HG03135 (cell line): ENCODE measurements around the gene MAPK10.
"Not testable (repeated sequence)": the region's sequence is repeated elsewhere in the genome, so short reads cannot be mapped to it uniquely, and the experiment has no call there.

ENCODE experiments used
- ATAC-seq: cut with Tn5 transposase; IDR thresholded peaks from one replicate; pipeline ENCODE4 v1.9.1; 2021; ENCODE audit warnings: mild to moderate bottlenecking, moderate library complexity; ENCODE audit not compliant: unreplicated experiment

The MAPK10 gene

GRCh38 chr4:86117705-86118302 lies 242.0 kb downstream of the MAPK10 start:
- ATAC-seq: no peak

GRCh38 chr4:86114563-86114962 lies 245.3 kb downstream of the MAPK10 start:
- no peak for ATAC-seq

- no peak for ATAC-seq
Observed at GRCh38 chr4:86108834-86109233, 251.0 kb downstream of the MAPK10 start.

GRCh38 chr4:86108137-86108536 lies 251.7 kb downstream of the MAPK10 start:
- no peak for ATAC-seq

GRCh38 chr4:86107112-86107511 lies 252.7 kb downstream of the MAPK10 start:
- no peak for ATAC-seq

- no peak for ATAC-seq
Observed at GRCh38 chr4:86106475-86106874, 253.4 kb downstream of the MAPK10 start.

GRCh38 chr4:86101841-86102240 lies 258.0 kb downstream of the MAPK10 start:
- no peak for ATAC-seq

GRCh38 chr4:86101410-86101809 lies 258.4 kb downstream of the MAPK10 start:
- ATAC-seq: no peak

- no peak for ATAC-seq
Observed at GRCh38 chr4:86100539-86101215, 259.2 kb downstream of the MAPK10 start.

- no peak for ATAC-seq
Observed at GRCh38 chr4:86099348-86099747, 260.5 kb downstream of the MAPK10 start.

GRCh38 chr4:86098691-86099090 lies 261.2 kb downstream of the MAPK10 start:
- no peak for ATAC-seq

- no peak for ATAC-seq
Observed at GRCh38 chr4:86096373-86096772, 263.5 kb downstream of the MAPK10 start.

- no peak for ATAC-seq
Observed at GRCh38 chr4:86092684-86093083, 267.2 kb downstream of the MAPK10 start.

- ATAC-seq: no peak
Observed at GRCh38 chr4:86091201-86091600, 268.7 kb downstream of the MAPK10 start.

- ATAC-seq: no peak
Observed at GRCh38 chr4:86089781-86090323, 270.0 kb downstream of the MAPK10 start.

- ATAC-seq: no peak
Observed at GRCh38 chr4:86089053-86089452, 270.8 kb downstream of the MAPK10 start.

GRCh38 chr4:86075796-86076195 lies 284.1 kb downstream of the MAPK10 start:
- ATAC-seq: not testable (repeated sequence)

GRCh38 chr4:86060341-86060740 lies 299.5 kb downstream of the MAPK10 start:
- ATAC-seq: no peak

GRCh38 chr4:86058621-86059020 lies 301.2 kb downstream of the MAPK10 start:
- ATAC-seq: no peak

GRCh38 chr4:86055898-86056297 lies 304.0 kb downstream of the MAPK10 start:
- ATAC-seq: no peak

- no peak for ATAC-seq
Observed at GRCh38 chr4:86054286-86055032, 305.4 kb downstream of the MAPK10 start.

GRCh38 chr4:86050496-86050895 lies 309.4 kb downstream of the MAPK10 start:
- no peak for ATAC-seq
